GM12891 (cell line): ENCODE results near the gene RAB30.
A peak's percentile ranks its signal among the peaks of the same experiment; 100 is the strongest.

ENCODE experiments used
- DNase-seq: peaks from one replicate; pipeline ENCODE4 v3.0.0; 2011; ENCODE audit warnings: low spot score; ENCODE audit not compliant: insufficient read length
- FAIRE-seq: peaks from 2 replicates; lab custom pipeline; 2011; peaks lifted over from hg19 to GRCh38; lab: Jason Lieb, UNC
- PAX5 ChIP-seq: IDR thresholded peaks from 2 replicates; pipeline ENCODE4 v1.6.1; 2011; ENCODE audit warnings: low read length, moderate library complexity, mild to moderate bottlenecking; ENCODE audit not compliant: insufficient read depth, severe bottlenecking
- POLR2A ChIP-seq: IDR thresholded peaks from 2 replicates; pipeline ENCODE4 v1.6.1; 2011; ENCODE audit warnings: low read depth, low read length, control low read depth
- POLR2AphosphoS5 ChIP-seq: IDR thresholded peaks from 2 replicates; pipeline ENCODE4 v1.6.1; 2011; ENCODE audit warnings: low read depth, low read length, control low read depth
- POU2F2 ChIP-seq: IDR thresholded peaks from 2 replicates; pipeline ENCODE4 v1.6.1; 2011; ENCODE audit warnings: low read depth, mild to moderate bottlenecking, control low read depth, low read length, moderate library complexity
- SPI1 ChIP-seq: IDR thresholded peaks from 2 replicates; pipeline ENCODE4 v1.6.1; 2011; ENCODE audit warnings: low read depth, low read length, control low read depth
- TAF1 ChIP-seq: IDR thresholded peaks from 2 replicates; pipeline ENCODE4 v1.6.1; 2011; ENCODE audit warnings: low read depth, low read length, control low read depth

RAB30 gene

DNA sequence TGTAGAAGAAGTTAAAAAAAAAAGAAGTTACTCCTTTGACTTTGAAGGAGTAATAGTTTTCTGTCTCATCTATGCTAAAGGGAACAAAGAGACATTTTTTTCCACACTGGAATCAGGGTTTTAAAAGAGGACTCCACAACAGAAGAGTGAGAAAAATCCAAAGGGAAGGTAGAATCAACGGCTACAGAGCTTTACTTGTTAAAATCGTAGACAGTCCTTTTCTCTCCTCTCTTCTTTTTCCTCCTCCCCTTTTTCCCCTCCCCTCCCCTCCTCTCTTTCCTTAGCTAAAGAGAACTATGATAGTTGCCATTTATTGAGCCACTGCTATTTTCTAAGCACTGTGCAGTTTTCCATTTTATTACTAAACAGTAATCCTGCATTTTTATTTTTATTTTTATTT, 141.0 kb downstream of the RAB30 start:
- TF ChIP-seq TAF1, result no peak
- TF ChIP-seq POU2F2, result no peak
- no peak for FAIRE-seq

DNA sequence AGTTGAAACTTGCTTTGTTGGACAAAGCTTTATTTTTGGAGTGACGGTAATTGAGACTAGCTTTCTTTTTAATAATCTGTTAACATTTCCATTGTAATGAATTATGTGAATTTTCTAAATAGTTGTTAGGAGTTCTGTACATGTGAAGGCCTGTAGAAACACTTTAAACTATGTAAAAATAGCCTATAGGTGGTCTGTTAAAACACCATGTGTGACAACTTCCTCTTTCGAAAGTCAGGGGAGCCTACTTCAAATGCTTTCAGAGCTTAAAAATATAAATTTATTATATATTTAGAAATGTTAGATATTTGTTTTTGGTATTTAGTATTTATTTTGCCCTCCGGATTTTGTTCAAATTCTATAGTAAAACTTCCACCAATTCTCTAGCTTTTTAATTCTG, 141.5 kb downstream of the RAB30 start:
- DNase-seq (no peak), FAIRE-seq (peak; percentile 77)
- TF ChIP-seq SPI1 (no peak), TAF1 (no peak), POLR2AphosphoS5 (no peak), PAX5 (no peak), POU2F2 (no peak), POLR2A (no peak)

More for the DNA sequence above, 141.0 kb downstream of the RAB30 start:
- no peak for DNase-seq

DNA sequence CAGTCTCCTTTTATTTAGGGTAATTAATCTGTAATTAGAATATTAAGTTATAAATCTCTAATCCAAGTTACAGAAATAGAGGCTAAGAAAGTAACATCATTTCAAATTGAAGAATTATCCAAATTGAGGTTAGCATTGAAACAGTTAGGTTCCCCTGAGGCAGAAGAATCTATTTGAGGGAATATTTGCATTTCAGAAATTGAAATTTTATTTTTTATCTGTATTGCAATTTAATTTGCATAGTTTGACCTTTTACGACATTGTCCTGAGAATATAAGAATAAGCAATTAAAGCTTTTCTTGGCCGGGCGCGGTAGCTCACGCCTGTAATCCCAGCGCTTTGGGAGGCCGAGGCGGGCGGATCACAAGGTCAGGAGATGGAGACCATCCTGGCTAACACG, 142.6 kb downstream of the RAB30 start:
- DNase-seq (no peak), FAIRE-seq (no peak)
- no peak for TF ChIP-seq POLR2AphosphoS5
- no peak for TF ChIP-seq POLR2A
- TF ChIP-seq POU2F2, result no peak
- no peak for TF ChIP-seq SPI1
- no peak for TF ChIP-seq PAX5
- TF ChIP-seq TAF1, result no peak

DNA sequence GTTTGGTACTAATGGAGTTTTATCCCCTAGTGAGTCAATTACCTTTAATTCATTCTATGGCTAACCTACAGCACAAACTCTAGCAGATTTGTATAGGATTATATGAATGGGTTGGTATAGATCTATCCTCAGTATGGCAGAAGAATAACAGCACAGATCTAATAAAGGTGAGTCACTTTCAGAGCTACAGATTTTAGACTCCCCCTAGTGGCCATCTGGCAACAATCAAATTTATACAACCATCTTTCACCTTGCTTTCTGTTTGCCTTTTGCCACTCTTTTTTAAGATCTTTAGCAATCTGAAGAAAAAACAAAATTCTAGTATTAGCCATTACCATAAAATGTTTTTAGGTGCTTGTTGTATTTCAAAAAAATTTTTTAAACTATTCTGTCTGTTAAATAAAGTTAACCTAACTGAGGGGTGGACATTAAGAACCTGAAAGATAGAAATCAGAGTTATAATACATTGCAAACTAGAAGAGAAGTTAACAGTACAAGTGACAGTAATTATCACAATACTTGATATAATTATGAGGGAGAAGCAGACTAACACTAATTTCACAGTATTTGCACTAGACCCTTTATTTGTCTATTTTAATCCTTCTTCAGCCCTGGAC, 144.3 kb downstream of the RAB30 start:
- DNase-seq, result peak; percentile 17
- TF ChIP-seq POLR2AphosphoS5 (no peak), POU2F2 (no peak), TAF1 (no peak), PAX5 (no peak), SPI1 (no peak), POLR2A (no peak)
- FAIRE-seq, result peak; percentile 82

DNA sequence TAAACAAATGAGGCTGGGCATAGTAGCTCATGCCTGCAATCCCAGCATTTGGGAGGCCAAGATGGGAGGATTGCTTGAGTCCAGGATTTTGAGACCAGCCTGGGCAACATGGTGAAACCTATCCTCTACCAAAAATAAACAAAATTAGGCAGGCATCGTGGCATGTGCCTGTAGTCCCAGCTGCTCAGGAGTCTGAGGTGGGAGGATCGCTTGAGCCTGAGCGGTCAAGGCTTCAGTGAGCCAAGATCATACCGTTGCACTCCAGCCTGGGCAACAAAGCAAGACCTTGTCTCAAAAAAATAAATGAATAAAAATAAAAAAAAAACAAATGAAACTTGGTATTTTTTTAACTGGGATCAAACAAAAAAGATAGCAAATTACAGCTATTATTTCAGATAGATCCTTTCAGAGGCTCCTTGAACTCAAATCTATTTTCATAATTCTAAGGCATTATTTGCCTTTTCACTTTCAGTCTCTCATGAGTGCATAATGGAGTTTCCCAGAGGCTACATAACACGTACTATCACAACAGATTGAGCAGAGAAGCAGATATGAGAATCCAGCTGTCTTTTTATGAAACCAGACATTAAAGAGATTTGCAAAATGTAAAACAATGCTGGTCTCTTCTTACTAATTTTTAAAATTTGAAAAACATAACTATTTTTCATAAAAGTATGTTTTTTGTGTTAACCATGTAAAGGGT, 147.0 kb downstream of the RAB30 start:
- TF ChIP-seq TAF1 (no peak), SPI1 (no peak), POLR2AphosphoS5 (no peak), POU2F2 (no peak), POLR2A (no peak), PAX5 (no peak)
- peak; percentile 80 for FAIRE-seq
- DNase-seq, result no peak
